Limb (tissue), 2 donors: ENCODE data around the gene NTRK2.

Source experiments
- DNase-seq, 2 donors: peaks; one replicate each; pipeline ENCODE4 v3.0.0-alpha.2; 2016; ENCODE audit errors: extremely low spot score in 2 of 2

NTRK2 gene

GRCh38 chr9:84736081-84736480 is 66.6 kb downstream of the NTRK2 start:
- no peak for DNase-seq

GRCh38 chr9:84736536-84736935 is 67.0 kb downstream of the NTRK2 start:
- DNase-seq, result no peak

- DNase-seq, result no peak
These were observed 68.8 kb downstream of the NTRK2 start for GRCh38 chr9:84738353-84738752.

GRCh38 chr9:84742261-84742660 is 72.7 kb downstream of the NTRK2 start:
- no peak for DNase-seq

- no peak for DNase-seq
These were observed 74.7 kb downstream of the NTRK2 start for GRCh38 chr9:84744195-84744594.

GRCh38 chr9:84744726-84745125 is 75.2 kb downstream of the NTRK2 start:
- no peak for DNase-seq

GRCh38 chr9:84748112-84748511 is 78.6 kb downstream of the NTRK2 start:
- DNase-seq, result no peak

- DNase-seq, result no peak
These were observed 80.8 kb downstream of the NTRK2 start for GRCh38 chr9:84750152-84750865.

GRCh38 chr9:84751921-84752320 is 82.4 kb downstream of the NTRK2 start:
- no peak for DNase-seq

GRCh38 chr9:84754461-84754860 is 84.9 kb downstream of the NTRK2 start:
- no peak for DNase-seq

- no peak for DNase-seq
These were observed 85.4 kb downstream of the NTRK2 start for GRCh38 chr9:84754881-84755280.

- DNase-seq, result no peak
These were observed 85.9 kb downstream of the NTRK2 start for GRCh38 chr9:84755380-84755779.

GRCh38 chr9:84756171-84756570 is 86.6 kb downstream of the NTRK2 start:
- peak in 1 of 2 donors; percentile 13 for DNase-seq

GRCh38 chr9:84756731-84757130 is 87.2 kb downstream of the NTRK2 start:
- peak in 1 of 2 donors; percentile 65 for DNase-seq

GRCh38 chr9:84758817-84759216 is 89.3 kb downstream of the NTRK2 start:
- no peak for DNase-seq

- DNase-seq, result no peak
These were observed 89.8 kb downstream of the NTRK2 start for GRCh38 chr9:84759300-84759750.

GRCh38 chr9:84759804-84760203 is 90.3 kb downstream of the NTRK2 start:
- DNase-seq, result no peak

GRCh38 chr9:84761137-84761808 is 91.7 kb downstream of the NTRK2 start:
- no peak for DNase-seq

- no peak for DNase-seq
These were observed 103.0 kb downstream of the NTRK2 start for GRCh38 chr9:84772511-84772910.

GRCh38 chr9:84773022-84773421 is 103.5 kb downstream of the NTRK2 start:
- no peak for DNase-seq

- DNase-seq, result no peak
These were observed 105.6 kb downstream of the NTRK2 start for GRCh38 chr9:84775056-84775643.

- no peak for DNase-seq
These were observed 109.0 kb downstream of the NTRK2 start for GRCh38 chr9:84778570-84778969.

GRCh38 chr9:84779883-84780282 is 110.4 kb downstream of the NTRK2 start:
- no peak for DNase-seq
